ENCODE data around the gene TSHZ2. TPM values are rescaled to one million over a fixed set of nuclear protein-coding genes. Genes with fewer than 3 reads are reported as not detected.

Gene TSHZ2
- total RNA-seq, 4 donors from 2014 or later = 28.6 to 40.1 (median 35.5) TPM

DNA sequence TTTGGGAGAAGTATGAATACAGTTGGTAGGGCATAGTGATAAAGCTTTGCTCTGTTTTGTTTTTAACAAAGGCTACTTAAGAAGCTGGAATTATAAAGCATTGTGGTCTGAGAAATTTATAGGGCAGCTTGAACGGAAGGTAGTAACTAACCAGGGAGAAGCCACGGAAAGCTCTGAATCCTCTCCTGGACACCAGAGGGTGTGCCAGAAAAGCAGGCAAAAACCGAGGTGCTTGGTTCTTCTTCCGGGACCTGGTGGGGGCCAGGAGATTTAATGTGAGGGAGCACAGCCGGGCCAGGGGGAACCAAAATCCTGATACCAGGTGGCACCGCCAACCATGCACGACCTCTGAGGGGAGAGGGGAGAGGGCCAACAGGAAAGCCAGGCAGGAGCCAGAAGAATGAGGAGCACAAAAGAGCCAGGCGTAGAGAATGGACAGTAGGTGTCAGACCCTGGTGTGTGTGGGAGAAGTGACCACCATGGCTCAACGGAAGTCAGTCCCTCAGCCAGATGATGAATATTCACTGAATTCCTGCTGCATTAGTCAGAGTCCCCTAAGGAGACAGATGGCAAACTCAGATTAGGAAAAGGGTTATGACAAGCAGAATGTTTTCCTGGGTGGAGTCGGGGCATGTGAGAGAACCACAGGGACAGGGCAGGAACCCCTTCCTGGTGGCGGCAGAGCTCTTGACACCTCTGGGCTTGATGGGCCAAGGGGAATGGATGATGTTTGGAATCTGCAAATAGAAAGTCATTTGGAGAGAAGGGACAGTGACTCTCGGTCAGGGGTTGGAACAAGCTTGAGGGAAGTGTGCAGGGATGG lies 359.2 kb downstream of the TSHZ2 start:
- TF ChIP-seq CTCF (IDR thresholded peaks at IDR 0.05; ENCODE audit: low read depth) = no peak

GRCh38 chr20:53332022-53332837 lies 360.1 kb downstream of the TSHZ2 start:
- TF ChIP-seq CTCF (IDR thresholded peaks at IDR 0.05; ENCODE audit: low read depth) = no peak

GRCh38 chr20:53334861-53335260 lies 362.7 kb downstream of the TSHZ2 start:
- no peak for TF ChIP-seq CTCF (IDR thresholded peaks at IDR 0.05; ENCODE audit: low read depth)

DNA sequence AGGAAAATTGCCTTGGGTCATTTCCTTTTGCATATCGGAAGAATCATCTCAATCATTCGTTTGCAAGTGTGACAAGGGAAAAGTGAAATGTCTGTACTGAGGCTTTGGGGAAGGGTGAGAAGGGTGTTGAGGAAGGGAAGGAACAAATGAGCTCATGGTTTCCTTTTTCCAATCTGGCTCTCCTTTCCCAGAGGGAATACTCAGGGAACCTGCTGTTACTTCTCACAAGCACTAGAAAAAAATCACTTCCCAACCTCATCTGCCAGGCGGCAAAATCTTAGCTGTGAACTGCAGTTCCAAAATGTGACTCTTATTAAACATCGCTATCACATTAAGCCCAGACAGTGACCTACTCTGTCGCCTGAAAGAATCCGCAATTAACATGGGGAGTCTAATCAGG lies 363.4 kb downstream of the TSHZ2 start:
- TF ChIP-seq CTCF (IDR thresholded peaks at IDR 0.05; ENCODE audit: low read depth) = no peak

- TF ChIP-seq CTCF (IDR thresholded peaks at IDR 0.05; ENCODE audit: low read depth) = no peak
Observed at GRCh38 chr20:53336892-53337291, 364.7 kb downstream of the TSHZ2 start.

- no peak for TF ChIP-seq CTCF (IDR thresholded peaks at IDR 0.05; ENCODE audit: low read depth)
Observed at GRCh38 chr20:53337390-53338101, 365.4 kb downstream of the TSHZ2 start.

GRCh38 chr20:53338716-53339115 lies 366.6 kb downstream of the TSHZ2 start:
- no peak for TF ChIP-seq CTCF (IDR thresholded peaks at IDR 0.05; ENCODE audit: low read depth)
